GM18517 (cell line): Measurements from ENCODE around the gene MRPS30.
"Not testable (repeated sequence)": the region's sequence is repeated elsewhere in the genome, so short reads cannot be mapped to it uniquely, and the experiment has no call there.

ENCODE experiments used
- ATAC-seq: cut with Tn5 transposase; IDR thresholded peaks from one replicate; pipeline ENCODE4 v1.9.1; 2021; ENCODE audit warnings: mild to moderate bottlenecking, moderate library complexity; ENCODE audit not compliant: unreplicated experiment

MRPS30 gene

GRCh38 chr5:44814761-44815160 is 6.0 kb downstream of the MRPS30 start:
- ATAC-seq: no peak

GRCh38 chr5:44821164-44821563 is 12.4 kb downstream of the MRPS30 start:
- ATAC-seq: no peak

GRCh38 chr5:44824662-44825061 is 15.9 kb downstream of the MRPS30 start:
- not testable (repeated sequence) for ATAC-seq

GRCh38 chr5:44827681-44828080 is 18.9 kb downstream of the MRPS30 start:
- ATAC-seq: no peak

- no peak for ATAC-seq
These were observed 20.0 kb downstream of the MRPS30 start for GRCh38 chr5:44828719-44829118.

- no peak for ATAC-seq
These were observed 22.2 kb downstream of the MRPS30 start for GRCh38 chr5:44830951-44831350.

DNA sequence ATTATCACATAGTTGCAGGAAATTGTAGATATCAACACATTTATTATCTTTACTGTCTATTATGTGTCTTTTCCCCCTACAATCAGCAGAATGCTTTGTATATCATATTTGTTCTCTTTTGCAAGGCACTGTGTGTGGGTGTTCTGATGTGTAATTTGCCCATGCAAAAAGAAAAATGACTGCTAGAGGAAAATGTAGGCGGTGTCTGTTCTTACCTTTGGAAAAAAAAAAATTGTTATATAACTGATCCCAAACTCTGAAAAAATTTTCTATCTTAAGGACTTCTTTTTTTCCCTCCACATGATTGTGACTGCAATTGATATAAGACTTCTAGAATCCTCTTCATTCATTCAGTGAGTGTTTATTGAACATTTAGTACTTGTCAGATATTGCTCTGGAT is 24.5 kb downstream of the MRPS30 start:
- no peak for ATAC-seq

DNA sequence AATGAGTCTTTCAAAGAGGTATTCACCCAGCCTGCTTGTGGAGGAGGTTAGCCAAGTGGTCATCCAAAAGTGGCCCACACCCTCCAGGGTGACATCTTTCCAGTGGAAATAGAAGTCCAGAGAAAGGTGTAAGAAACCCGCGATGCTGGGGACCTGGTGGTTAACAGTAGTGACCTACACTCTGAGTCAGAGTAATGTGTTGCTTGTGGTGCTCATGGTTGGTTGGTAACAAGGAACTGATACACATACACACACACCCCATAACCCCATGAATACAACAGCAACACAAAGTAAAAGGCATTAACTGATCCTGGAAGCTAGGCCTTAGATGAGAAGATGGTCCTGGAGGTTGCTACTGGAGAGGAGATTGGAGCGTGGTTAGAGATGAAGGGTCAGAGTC is 26.9 kb downstream of the MRPS30 start:
- ATAC-seq: no peak

DNA sequence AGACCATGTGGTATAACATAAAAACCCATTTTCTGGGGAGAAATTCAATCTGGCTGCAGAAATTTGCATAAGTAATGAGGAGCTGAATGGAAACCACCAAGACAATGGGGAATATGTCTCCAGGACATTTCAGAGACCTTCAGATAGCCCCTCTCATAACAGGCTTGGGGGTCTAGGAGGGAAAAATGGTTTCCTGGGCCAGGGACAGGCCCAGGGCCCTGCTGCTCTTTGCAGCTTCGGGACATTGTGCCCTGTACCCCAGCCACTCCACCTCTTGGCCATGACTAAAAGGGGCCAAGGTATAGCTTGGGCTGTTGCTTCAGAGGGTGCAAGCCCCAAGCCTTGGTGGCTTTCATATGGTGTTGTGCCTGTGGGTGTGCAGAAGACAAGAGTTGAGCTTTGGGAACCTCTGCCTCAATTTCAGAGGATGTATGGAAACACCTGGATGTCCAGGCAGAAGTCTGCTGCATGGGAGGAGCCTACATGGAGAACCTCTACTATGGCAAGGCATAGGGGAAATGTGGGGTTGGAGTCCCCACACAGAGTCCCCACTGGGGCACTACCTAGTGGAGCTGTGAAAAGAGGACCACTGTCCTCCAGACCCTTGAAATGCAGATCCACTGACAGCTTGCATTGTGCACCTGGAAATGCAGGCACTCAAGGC is 30.4 kb downstream of the MRPS30 start:
- ATAC-seq: no peak

DNA sequence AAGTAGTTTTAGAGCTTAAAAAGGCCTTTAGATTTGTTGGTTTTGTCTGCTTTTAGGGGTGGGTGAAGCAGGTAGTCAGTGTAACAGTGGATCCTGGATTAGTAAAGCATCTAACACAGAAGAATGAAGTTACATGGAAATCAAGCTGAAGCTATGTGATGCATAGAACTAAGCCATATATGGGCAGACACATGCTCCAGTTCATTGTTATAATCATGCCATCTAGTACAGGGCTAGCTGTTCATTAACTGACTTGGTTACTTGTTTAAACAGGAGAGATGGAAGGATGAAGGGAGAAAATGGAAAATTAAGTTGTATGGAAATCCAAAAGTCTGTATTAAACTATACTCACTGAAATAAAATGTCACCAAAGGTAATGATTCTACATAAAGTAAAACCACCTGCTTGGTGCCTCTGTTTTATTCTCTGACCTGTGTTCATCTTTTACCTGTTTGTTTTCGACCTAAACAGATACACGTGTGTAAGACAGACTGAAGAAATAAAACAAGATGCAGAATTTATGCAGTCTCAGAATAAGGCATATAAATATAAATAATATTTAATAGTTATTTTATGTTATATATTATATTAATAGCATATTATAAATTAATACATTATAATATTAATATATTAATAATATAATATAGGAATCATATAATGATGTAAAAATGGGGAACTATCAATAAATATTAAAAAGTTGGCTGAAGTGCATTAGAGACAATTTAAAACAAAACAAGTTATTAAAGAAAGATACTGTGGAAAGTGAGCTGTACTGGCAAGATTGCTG is 33.9 kb downstream of the MRPS30 start:
- no peak for ATAC-seq

- no peak for ATAC-seq
These were observed 36.0 kb downstream of the MRPS30 start for GRCh38 chr5:44844744-44845143.

DNA sequence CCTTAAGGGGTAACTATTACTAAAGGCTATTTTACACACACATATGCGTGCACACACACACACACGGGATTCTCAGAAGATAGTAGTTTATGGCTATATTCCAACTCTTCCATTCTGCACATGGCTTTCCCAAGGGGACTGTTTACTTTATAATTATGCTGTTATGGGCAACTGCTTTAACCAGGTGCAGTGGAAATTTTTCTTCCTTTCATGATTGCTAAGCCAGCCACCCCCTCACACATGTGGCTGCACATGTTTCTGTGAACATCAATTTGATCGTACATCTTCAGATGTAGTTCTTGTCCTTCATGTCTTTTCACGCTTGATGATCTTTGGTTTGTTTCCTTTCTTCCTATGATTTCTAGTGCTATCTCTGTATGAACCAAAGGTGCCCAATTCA is 37.0 kb downstream of the MRPS30 start:
- no peak for ATAC-seq

GRCh38 chr5:44847206-44847852 is 38.6 kb downstream of the MRPS30 start:
- ATAC-seq: no peak

GRCh38 chr5:44860267-44860666 is 51.5 kb downstream of the MRPS30 start:
- no peak for ATAC-seq

DNA sequence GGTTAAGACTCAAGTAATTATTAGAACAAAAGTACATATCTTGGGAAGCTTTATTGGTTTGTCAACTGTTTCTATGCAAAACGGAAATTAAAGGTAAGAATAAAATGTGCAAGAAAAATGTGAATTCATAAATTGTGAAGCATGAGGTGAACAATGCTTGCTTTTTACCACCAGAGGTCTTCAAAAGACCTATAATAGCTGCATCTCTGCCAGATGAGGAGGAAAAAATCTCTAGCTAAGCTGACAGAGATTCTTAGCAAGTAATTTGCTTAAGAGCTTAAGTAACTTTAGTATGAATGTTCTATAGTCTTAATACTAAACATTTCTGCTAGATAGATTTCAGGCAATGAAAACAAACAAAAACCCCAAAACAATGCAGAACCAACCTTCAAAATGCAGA is 54.1 kb downstream of the MRPS30 start:
- ATAC-seq: peak; percentile 73
